Heart left ventricle (tissue), 16 donors: Measurements from ENCODE around the gene HNRNPL. TPM values are rescaled to one million over a fixed set of nuclear protein-coding genes. Genes with fewer than 3 reads are reported as not detected.

ENCODE experiments used
- ATAC-seq, 4 donors: fragments of 200-7000 bp; cut with Tn5 transposase; one replicate each; pipeline ENCODE4 v1.9.1; 2020 to 2022; ENCODE audit warnings: moderate library complexity in 4 of 4, mild to moderate bottlenecking in 3 of 4, moderate number of reproducible peaks in 1 of 4
- DNase-seq, 5 donors: peaks; one replicate each; pipeline ENCODE4 v3.0.0-alpha.2; 2020
- H3K27ac ChIP-seq, 12 donors: fragments of 200-600 bp; sonication (generic) in 4 of 12; one replicate each; pipeline versions ENCODE4 v1.5.0 to v1.8.0; 2016 to 2022; ENCODE audit warnings: mild to moderate bottlenecking in 2 of 12
- H3K27me3 ChIP-seq, 9 donors: fragments of 200-600 bp; sonication (generic) in 2 of 9; one replicate each; pipeline versions ENCODE4 v1.5.1 to v1.8.0; 2016 to 2022; ENCODE audit warnings: mild to moderate bottlenecking in 3 of 9
- H3K36me3 ChIP-seq, 9 donors: fragments of 200-600 bp; sonication (generic) in 2 of 9; one replicate each; pipeline versions ENCODE4 v1.5.0 to v1.8.0; 2018 to 2022; ENCODE audit warnings: mild to moderate bottlenecking in 2 of 9
- H3K4me1 ChIP-seq, 12 donors: fragments of 200-600 bp; sonication (generic) in 4 of 12; one replicate each; pipeline versions ENCODE4 v1.5.0 to v1.8.0; 2016 to 2022; ENCODE audit warnings: mild to moderate bottlenecking in 3 of 12
- H3K4me3 ChIP-seq, 12 donors: fragments of 200-600 bp; sonication (generic) in 4 of 12; one replicate each; pipeline versions ENCODE4 v1.5.0 to v1.8.0; 2017 to 2022; ENCODE audit warnings: mild to moderate bottlenecking in 9 of 12, moderate library complexity in 4 of 12
- H3K9me3 ChIP-seq, 12 donors: fragments of 200-600 bp; sonication (generic) in 4 of 12; one replicate each; pipeline versions ENCODE4 v1.5.0 to v1.8.0; 2016 to 2022; ENCODE audit warnings: mild to moderate bottlenecking in 1 of 12
- POLR2A ChIP-seq, 2 donors: fragments of 450-650 bp; IDR thresholded peaks; one replicate each; pipeline ENCODE4 v1.6.1; 2017; ENCODE audit warnings: antibody characterized with exemption in 2 of 2, mild to moderate bottlenecking in 2 of 2, moderate library complexity in 2 of 2
- WGBS, 4 donors: extraction: QIAGEN DNeasy Blood & Tissue Kit in 2 of 4; methylation state at CpG; one replicate each; pipeline versions ENCODE4 v1.1.5 to v1.1.7; 2013 to 2018; 5-methylcytosine and 5-hydroxymethylcytosine counted together
- intact Hi-C, 10 donors: fragments of 100-400 bp; cut with DNase I; formaldehyde crosslinking; loops; one replicate each; pipeline versions ENCODE4 v1.11.1 to v1.14.2; 2022
- polyA plus RNA-seq, 2 donors: library from polyadenylated mRNA; stranded (reverse); fragments of 200-250 nt; gene quantifications; one replicate each; pipeline ENCODE4 v1.2.3, GENCODE V29; 2013
- total RNA-seq, 9 donors: library from RNA; depleted of rRNA in 2 of 9; stranded (reverse); fragments of >200 nt in 2 of 9; fragmentation: NEBNext Ultra II Directional in 3 of 9; extraction: Animal tissue kit (Norgen Biotek cat#: 25700) in 3 of 9; gene quantifications; one replicate each; pipeline versions ENCODE4 v1.1.0 to v1.2.4, GENCODE V29; 2016 to 2023
- TF ChIP-seq, protein P1 (sequence below), 12 donors: fragments of 200-600 bp; sonication (generic) in 4 of 12; IDR thresholded peaks; one replicate each; pipeline versions ENCODE4 v1.5.0 to v1.8.0; 2018 to 2022; ENCODE audit warnings: antibody characterized with exemption in 12 of 12, mild to moderate bottlenecking in 5 of 12
- donor health status: ischemic (EF 13 %, LVEDD 7.1; RV severe dilation, severe dysfunction).
- donor health status: healthy with polysubstance abuse.
- donor health status: DM: no; HTN: yes; CAD: no.
- donor health status: DM: no; HTN: no; CAD: no.
- donor health status: ischemic (EF 25% LVEDD 6.9; RV normal size, moderate dysfunction).
- donor health status: ischemic (EF 25% LVEDD 5.7; RV mildly dilated, moderate dysfunction).
- donor health status: healthy.
- donor health status: DM: yes; HTN: yes; CAD: no.
- donor health status: ischemic (EF 35%, LVEDD 5.7; RV mildly dilated, moderate dysfunction).
- donor health status: nonischemic (EF 11% LVEDD 7.7; RV severe dilation, severe dysfunction).
- donor health status: DM: yes; HTN: yes; CAD: no.
- donor health status: PGD.
- donor health status: ischemic (EF 29% LVEDD 5.4; RV normal size, mild dysfunction).
- donor health status: nonischemic (EF 23%, LVEDD 6.1; RV moderate dilation, normal function).

HNRNPL gene
- total and polyA plus RNA-seq, 11 donors, result 93.6 to 256 (median 149) TPM

DNA sequence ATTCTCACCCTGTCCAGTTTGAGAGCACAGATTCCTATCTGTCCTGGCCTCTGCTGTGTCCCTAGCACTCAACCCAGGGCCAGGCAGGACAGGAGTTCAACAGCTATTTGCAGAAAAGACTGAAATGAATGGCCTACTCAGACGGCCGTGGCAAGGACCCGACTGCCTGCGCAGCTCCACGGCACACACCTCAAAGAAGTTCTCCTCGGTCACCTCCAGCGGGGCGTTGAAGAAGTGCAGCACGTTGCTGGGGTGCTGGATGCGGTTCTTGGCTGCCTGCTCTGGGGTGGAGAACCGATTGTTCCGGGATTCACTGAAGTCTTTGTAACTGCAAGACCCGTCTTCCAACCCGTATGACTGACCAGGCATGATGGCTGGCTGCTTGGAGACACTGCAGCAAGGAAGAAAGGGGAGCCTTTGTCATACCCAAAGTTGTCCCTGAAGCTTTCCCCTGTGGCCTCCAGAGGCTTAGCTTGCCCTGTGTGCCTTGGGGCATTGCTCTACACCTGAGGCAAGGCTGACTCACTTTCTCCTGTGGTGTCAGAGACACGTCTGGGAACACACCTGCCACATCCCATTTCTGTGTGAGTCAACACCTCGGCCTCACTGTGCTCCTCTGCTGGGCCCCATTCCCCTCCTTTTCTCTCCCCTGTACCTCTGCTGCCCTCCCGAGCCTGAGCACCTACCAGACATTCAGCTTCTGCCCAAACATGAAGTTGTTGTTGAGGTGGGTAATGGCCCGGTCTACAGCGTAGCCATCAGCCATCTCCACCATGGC, 11.4 kb downstream of the HNRNPL start:
- H3K36me3 ChIP-seq, result peaks cover 7 to 90% (median 82%) of the 10 kb centered on the region in 9 donors
- TF ChIP-seq, protein P1, sequence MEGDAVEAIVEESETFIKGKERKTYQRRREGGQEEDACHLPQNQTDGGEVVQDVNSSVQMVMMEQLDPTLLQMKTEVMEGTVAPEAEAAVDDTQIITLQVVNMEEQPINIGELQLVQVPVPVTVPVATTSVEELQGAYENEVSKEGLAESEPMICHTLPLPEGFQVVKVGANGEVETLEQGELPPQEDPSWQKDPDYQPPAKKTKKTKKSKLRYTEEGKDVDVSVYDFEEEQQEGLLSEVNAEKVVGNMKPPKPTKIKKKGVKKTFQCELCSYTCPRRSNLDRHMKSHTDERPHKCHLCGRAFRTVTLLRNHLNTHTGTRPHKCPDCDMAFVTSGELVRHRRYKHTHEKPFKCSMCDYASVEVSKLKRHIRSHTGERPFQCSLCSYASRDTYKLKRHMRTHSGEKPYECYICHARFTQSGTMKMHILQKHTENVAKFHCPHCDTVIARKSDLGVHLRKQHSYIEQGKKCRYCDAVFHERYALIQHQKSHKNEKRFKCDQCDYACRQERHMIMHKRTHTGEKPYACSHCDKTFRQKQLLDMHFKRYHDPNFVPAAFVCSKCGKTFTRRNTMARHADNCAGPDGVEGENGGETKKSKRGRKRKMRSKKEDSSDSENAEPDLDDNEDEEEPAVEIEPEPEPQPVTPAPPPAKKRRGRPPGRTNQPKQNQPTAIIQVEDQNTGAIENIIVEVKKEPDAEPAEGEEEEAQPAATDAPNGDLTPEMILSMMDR (IDR thresholded peaks at IDR 0.05), result no peak
- TF ChIP-seq POLR2A (IDR thresholded peaks at IDR 0.05), result no peak
- no peaks in the 10 kb centered on the region for H3K27me3 ChIP-seq
- ATAC-seq (no peak), DNase-seq (peak in 1 of 5 donors; percentile 11)
- peak overlapping the region in 1 of 12 donors; percentile 3 for H3K27ac ChIP-seq
- H3K4me1 ChIP-seq, result peaks cover 0 to 17% (median 0%) of the 10 kb centered on the region in 12 donors
- WGBS, 4 donors, result 75 to 88% (median 84%) methylated on average over 14 to 19 of the region's 19 CpGs
- intact Hi-C loops, result loop anchor here in 6 of 10 donors (5.0 to 10.0 kb wide), 6 partner anchors 56 to 204 kb away; partner anchors contain the start of genes NFKBIB (in 1 of the 6) and SIRT2 (in 1 of the 6)
- H3K4me3 ChIP-seq, result no peak overlapping the region
- H3K9me3 ChIP-seq, result no peaks in the 10 kb centered on the region

DNA sequence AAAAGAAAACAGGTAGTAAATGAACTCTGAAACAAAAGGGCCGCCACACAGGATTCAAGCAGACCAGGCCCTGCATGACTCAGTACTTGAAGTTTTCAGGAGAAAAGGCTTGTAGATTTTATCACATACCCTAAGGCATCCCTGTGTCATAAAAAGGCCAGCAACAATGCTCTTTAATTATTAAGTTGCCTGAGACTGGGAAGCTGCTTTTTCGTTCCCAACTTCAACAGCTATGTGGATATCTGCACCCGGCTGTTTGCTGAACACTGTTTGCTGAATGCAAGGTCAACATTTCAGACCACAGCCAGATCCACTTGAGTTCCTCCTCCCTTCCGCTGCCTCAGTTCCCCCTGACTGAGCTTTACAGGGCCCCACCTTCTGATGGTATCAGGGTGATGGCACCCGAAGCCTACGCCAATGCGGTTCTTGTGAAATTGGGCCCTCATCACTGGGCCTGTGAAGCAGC, 12.1 kb downstream of the HNRNPL start:
- Histone ChIP-seq H3K4me1 (peaks cover 0 to 18% (median 1%) of the 10 kb centered on the region in 12 donors), H3K4me3 (no peak overlapping the region), H3K27ac (no peak overlapping the region), H3K9me3 (no peaks in the 10 kb centered on the region), H3K27me3 (no peaks in the 10 kb centered on the region), H3K36me3 (peaks cover 7 to 83% (median 75%) of the 10 kb centered on the region in 9 donors)
- peak in 1 of 5 donors; percentile 9 for DNase-seq
- intact Hi-C loops, result loop anchor here in 6 of 10 donors (5.0 to 10.0 kb wide), 6 partner anchors 57 to 203 kb away; partner anchors contain the start of genes NFKBIB (in 1 of the 6) and SIRT2 (in 1 of the 6)
- TF ChIP-seq POLR2A (IDR thresholded peaks at IDR 0.05), result no peak
- TF ChIP-seq, protein P1 (IDR thresholded peaks at IDR 0.05), result no peak
- WGBS, 4 donors, result 86 to 93% (median 92%) methylated on average over 7 of the region's 7 CpGs
- ATAC-seq, result no peak

DNA sequence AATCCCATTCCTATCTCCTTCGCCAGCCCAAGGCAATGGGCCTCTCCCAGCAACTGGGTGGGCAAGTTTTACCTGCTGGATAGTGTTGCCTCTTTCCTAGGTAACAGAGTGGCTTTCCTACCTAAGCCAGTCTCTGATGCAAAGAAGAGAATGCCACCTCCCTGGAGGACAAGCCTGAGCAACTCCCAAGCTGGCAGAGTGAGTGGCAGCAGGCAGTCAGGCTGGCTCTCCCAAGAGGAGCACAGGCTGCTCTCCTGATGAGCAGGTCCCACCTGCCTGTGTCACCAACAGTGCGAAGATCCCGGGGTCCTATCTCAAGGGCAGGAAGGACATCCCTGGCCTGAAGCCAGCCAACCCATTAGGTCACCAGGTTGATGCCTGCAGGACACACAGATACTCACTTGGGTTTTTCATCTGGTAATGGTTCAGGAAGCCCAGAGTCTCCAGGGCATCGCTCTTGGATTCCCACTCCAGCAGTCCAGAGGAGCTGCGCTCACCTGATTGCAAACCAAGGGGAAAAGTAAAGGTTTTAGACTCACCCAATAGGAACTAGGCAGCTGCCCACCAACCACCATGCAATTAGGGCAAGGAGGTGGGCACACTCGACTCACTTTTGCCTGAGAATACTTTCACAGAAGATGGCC, 12.7 kb downstream of the HNRNPL start:
- peaks cover 7 to 77% (median 69%) of the 10 kb centered on the region in 9 donors for H3K36me3 ChIP-seq
- H3K4me1 ChIP-seq, result peaks cover 0 to 22% (median 7%) of the 10 kb centered on the region in 12 donors
- intact Hi-C loops, result loop anchor here in 6 of 10 donors (5.0 to 10.0 kb wide), 6 partner anchors 58 to 202 kb away; partner anchors contain the start of genes NFKBIB (in 1 of the 6) and SIRT2 (in 1 of the 6)
- DNase-seq, result peak in 1 of 5 donors; percentile 26
- no peak overlapping the region for H3K27ac ChIP-seq
- TF ChIP-seq, protein P1 (IDR thresholded peaks at IDR 0.05), result no peak
- TF ChIP-seq POLR2A (IDR thresholded peaks at IDR 0.05), result no peak
- H3K27me3 ChIP-seq, result no peaks in the 10 kb centered on the region
- ATAC-seq, result no peak
- no peaks in the 10 kb centered on the region for H3K9me3 ChIP-seq
- H3K4me3 ChIP-seq, result no peak overlapping the region
- 66 to 79% (median 76%) methylated on average over 6 of the region's 6 CpGs for WGBS, 4 donors
